HepG2 (cell line): ENCODE measurements around the gene MAN1A1. TPM values are rescaled to one million over a fixed set of nuclear protein-coding genes. Genes with fewer than 3 reads are reported as not detected.

ENCODE experiments used
- ATAC-seq: fragments of 200-7000 bp; cut with Tn5 transposase; 3 replicates; pipeline ENCODE4 v1.9.1; 2020; ENCODE audit warnings: mild to moderate bottlenecking, moderate library complexity
- BruUV-seq: library from RNA; stranded (reverse); fragments of 400-500 nt; replicated peaks from 2 replicates; lab custom pipeline; 2021; lab: Mats Ljungman, UMichigan
- CTCF ChIA-PET: fragments of 300-600 bp; formaldehyde crosslinking; extraction: SDS; loops from one replicate; lab custom pipeline; 2021; ENCODE audit warnings: low total read pairs, inconsistent platforms, low intra/inter-chr PET ratio; lab: Yijun Ruan, JAX
- POLR2A ChIA-PET: fragments of 350-600 bp; sonication (Branson Sonifier 250); formaldehyde crosslinking; loops from one replicate; lab custom pipeline; 2020; ENCODE audit warnings: antibody characterized with exemption, inconsistent platforms; lab: Yijun Ruan, JAX
- DNase-seq: peaks from one replicate; pipeline ENCODE4 v3.0.0-alpha.2; 2015; ENCODE audit warnings: low spot score
- FAIRE-seq: peaks from 3 replicates; lab custom pipeline; 2011; peaks lifted over from hg19 to GRCh38; lab: Jason Lieb, UNC
- H2AFZ ChIP-seq: one replicate; pipeline ENCODE4 v1.6.1; 2011; ENCODE audit warnings: low read length, inconsistent platforms
- H3K27ac ChIP-seq: fragments of 300-600 bp; 3 replicates; pipeline ENCODE4 v1.8.0; 2011; ENCODE audit warnings: mixed run types, mild to moderate bottlenecking, mixed read lengths, low read length, inconsistent platforms; ENCODE audit not compliant: insufficient read depth; ENCODE audit errors: extremely low read length
- H3K27me3 ChIP-seq, 2 experiments: fragments of 200-600 bp in 1 of 2; 2 replicates in 1 of 2; 3 replicates in 1 of 2; pipeline versions ENCODE4 v1.6.0 to v1.8.0; 2011; ENCODE audit warnings: low read length in 2 of 2, mild to moderate bottlenecking in 2 of 2, moderate library complexity in 2 of 2, inconsistent platforms in 1 of 2; ENCODE audit not compliant: insufficient read depth in 2 of 2, control insufficient read depth in 1 of 2
- H3K36me3 ChIP-seq, 2 experiments: fragments of 200-600 bp in 1 of 2; replicated peaks in 1 of 2; 2 replicates in 1 of 2; 3 replicates in 1 of 2; pipeline versions ENCODE4 v1.5.1 to v1.8.0; 2011; ENCODE audit warnings: low read length in 2 of 2, inconsistent platforms in 1 of 2; ENCODE audit not compliant: insufficient read depth in 2 of 2, control insufficient read depth in 1 of 2
- H3K4me1 ChIP-seq: 2 replicates; pipeline ENCODE4 v1.5.1; 2012; ENCODE audit warnings: low read length, inconsistent platforms; ENCODE audit not compliant: insufficient read depth
- H3K4me2 ChIP-seq: 2 replicates; pipeline ENCODE4 v1.6.0; 2011; ENCODE audit warnings: low read depth, low read length, inconsistent platforms
- H3K4me3 ChIP-seq, 3 experiments: fragments of 200-600 bp in 1 of 3; sonication (generic), shearing (Covaris generic) in 1 of 3; replicated peaks in 1 of 3; 2 replicates each; pipeline ENCODE4 v1.5.1; 2011 to 2016; ENCODE audit warnings: low read length in 3 of 3, inconsistent platforms in 2 of 3, low read depth in 2 of 3, mild to moderate bottlenecking in 2 of 3, control low read depth in 1 of 3, mixed read lengths in 1 of 3; ENCODE audit not compliant: insufficient read depth in 1 of 3
- H3K79me2 ChIP-seq: one replicate; pipeline ENCODE4 v1.6.1; 2011; ENCODE audit warnings: low read length, inconsistent platforms; ENCODE audit not compliant: insufficient read depth
- H3K9ac ChIP-seq: 2 replicates; pipeline ENCODE4 v1.6.0; 2011; ENCODE audit warnings: mild to moderate bottlenecking, low read depth, low read length, inconsistent platforms; ENCODE audit not compliant: insufficient read depth
- H3K9me3 ChIP-seq: 2 replicates; pipeline ENCODE4 v1.5.1; 2012; ENCODE audit warnings: mild to moderate bottlenecking, low read length
- H4K20me1 ChIP-seq: 2 replicates; pipeline ENCODE4 v1.6.0; 2011; ENCODE audit warnings: inconsistent platforms, mild to moderate bottlenecking, low read length, moderate library complexity; ENCODE audit not compliant: insufficient read depth
- CHD2 ChIP-seq: IDR thresholded peaks from 2 replicates; pipeline ENCODE4 v1.6.1; 2011; ENCODE audit warnings: low read depth, low read length, improper control_type of control experiment
- GLMP ChIP-seq: sonication (generic); formaldehyde crosslinking; IDR thresholded peaks from 2 replicates; pipeline ENCODE4 v1.9.0; 2021; ENCODE audit warnings: missing genetic modification reagents, mild to moderate bottlenecking, borderline replicate concordance
- NFRKB ChIP-seq: fragments of 450-650 bp; IDR thresholded peaks from 2 replicates; pipeline ENCODE4 v1.6.1; 2017
- RBM22 ChIP-seq: fragments of 200-400 bp; formaldehyde crosslinking; optimal IDR thresholded peaks from 2 replicates; pipeline ENCODE3; 2017; ENCODE audit warnings: mild to moderate bottlenecking, low read length, moderate library complexity
- SAP130 ChIP-seq: IDR thresholded peaks from 2 replicates; pipeline ENCODE4 v1.6.1; 2016; ENCODE audit warnings: low read depth
- SNAPC2 ChIP-seq: sonication (generic); formaldehyde crosslinking; IDR thresholded peaks from 2 replicates; pipeline ENCODE4 v1.8.1; 2022; ENCODE audit warnings: mild to moderate bottlenecking, missing genetic modification reagents
- XRCC5 ChIP-seq: fragments of 200-400 bp; formaldehyde crosslinking; optimal IDR thresholded peaks from 2 replicates; pipeline ENCODE3; 2017; ENCODE audit warnings: mild to moderate bottlenecking, low read length
- WGBS: methylation state at CpG from one replicate; pipeline ENCODE4 v1.1.6; 2017; ENCODE audit warnings: low lambda C conversion rate; 5-methylcytosine and 5-hydroxymethylcytosine counted together
- in situ Hi-C: cut with HindIII; loops from 2 replicates; pipeline ENCODE4 v1.10.0; 2017; ENCODE audit warnings: low pct_unique_long_range_greater_than_20kb; ENCODE audit not compliant: extremely low pct_ligation_motif_present
- intact Hi-C: fragments of 100-400 bp; cut with micrococcal nuclease; formaldehyde crosslinking; loops from one replicate; pipeline ENCODE4 v1.10.0; 2022; ENCODE audit not compliant: unreplicated experiment
- polyA plus RNA-seq, 8 experiments: library from polyadenylated mRNA; depleted of rRNA in 3 of 8; stranded (reverse) in 7 of 8; unstranded in 1 of 8; fragments of >200 nt; fragmentation: Illumina TruSeq in 4 of 8; extraction: Trizol in 4 of 8; gene quantifications; 2 replicates each; pipeline versions ENCODE4 v1.2.1 to v1.2.3, GENCODE V29; 2011 to 2016; ENCODE audit warnings: low read depth in 4 of 8, missing spikeins in 1 of 8, mixed read lengths in 1 of 8; ENCODE audit not compliant: insufficient read depth in 1 of 8
- total RNA-seq, 5 experiments: library from RNA; depleted of rRNA; stranded (reverse); fragments of >200 nt; fragmentation: Illumina TruSeq; extraction: Trizol; gene quantifications; 2 replicates each; pipeline ENCODE4 v1.2.3, GENCODE V29; 2016; ENCODE audit warnings: low read depth in 1 of 5
- TF ChIP-seq, protein P1 (sequence below): fragments of 450-650 bp; IDR thresholded peaks from 2 replicates; pipeline ENCODE4 v1.6.1; 2016

Gene MAN1A1
- total and polyA plus RNA-seq, 2 of the 13 experiments (the other 11 are each of a cell fraction or from before 2014, with no cell fraction given) = 156 to 236 TPM

DNA sequence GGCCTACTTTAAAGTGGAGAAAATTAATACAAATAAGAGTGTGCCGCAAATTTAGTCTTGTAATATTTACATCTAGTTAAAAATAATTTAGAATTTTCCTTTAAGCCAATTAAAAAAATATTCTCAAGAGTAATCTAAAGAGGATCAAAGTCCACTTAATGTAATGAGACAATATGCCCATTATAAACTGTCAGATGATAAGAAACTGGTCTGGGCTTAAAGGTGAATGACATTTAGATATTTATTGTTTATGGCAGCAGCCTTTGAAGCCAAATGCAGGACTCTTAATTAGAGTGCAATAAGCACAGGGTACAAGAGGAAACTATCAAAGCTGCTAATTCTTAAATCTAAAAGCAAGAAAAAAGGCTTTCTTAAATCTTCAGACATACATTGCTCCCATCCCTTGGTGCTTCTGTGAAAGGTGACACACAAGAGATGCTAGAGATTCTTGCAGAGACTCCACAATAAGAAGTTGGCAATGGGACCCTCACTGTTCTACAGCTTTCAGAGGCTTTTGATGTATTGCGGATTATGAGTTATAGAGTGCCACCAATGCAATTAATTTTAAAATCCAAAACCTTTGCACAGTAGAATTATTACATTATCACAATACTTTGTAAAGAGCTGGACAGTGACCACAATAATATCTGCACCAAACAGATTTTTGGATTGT is 116.1 kb downstream of the MAN1A1 start:
- DNase-seq = no peak

More for the DNA sequence above, 116.1 kb downstream of the MAN1A1 start:
- FAIRE-seq = no peak
- no peak overlapping the region for H2AFZ ChIP-seq
- intact Hi-C loops = no loop called here
- ATAC-seq = no peak
- H3K36me3 ChIP-seq = peaks cover 30 to 75% of the 10 kb centered on the region in 2 experiments
- CTCF ChIA-PET = no interaction called here
- no peak overlapping the region for H3K4me3 ChIP-seq
- no peak overlapping the region for H3K9ac ChIP-seq
- TF ChIP-seq XRCC5 = no peak
- TF ChIP-seq, protein P1, sequence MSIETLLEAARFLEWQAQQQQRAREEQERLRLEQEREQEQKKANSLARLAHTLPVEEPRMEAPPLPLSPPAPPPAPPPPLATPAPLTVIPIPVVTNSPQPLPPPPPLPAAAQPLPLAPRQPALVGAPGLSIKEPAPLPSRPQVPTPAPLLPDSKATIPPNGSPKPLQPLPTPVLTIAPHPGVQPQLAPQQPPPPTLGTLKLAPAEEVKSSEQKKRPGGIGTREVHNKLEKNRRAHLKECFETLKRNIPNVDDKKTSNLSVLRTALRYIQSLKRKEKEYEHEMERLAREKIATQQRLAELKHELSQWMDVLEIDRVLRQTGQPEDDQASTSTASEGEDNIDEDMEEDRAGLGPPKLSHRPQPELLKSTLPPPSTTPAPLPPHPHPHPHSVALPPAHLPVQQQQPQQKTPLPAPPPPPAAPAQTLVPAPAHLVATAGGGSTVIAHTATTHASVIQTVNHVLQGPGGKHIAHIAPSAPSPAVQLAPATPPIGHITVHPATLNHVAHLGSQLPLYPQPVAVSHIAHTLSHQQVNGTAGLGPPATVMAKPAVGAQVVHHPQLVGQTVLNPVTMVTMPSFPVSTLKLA = no peak
- no peak for TF ChIP-seq CHD2
- peak; percentile 99 for TF ChIP-seq RBM22
- no peak for TF ChIP-seq GLMP
- TF ChIP-seq SNAPC2 (CRISPR knock-in tag) = no peak
- no peak for TF ChIP-seq SAP130 (CRISPR knock-in tag)
- no peak for TF ChIP-seq NFRKB
- TF ChIP-seq, all 625 proteins: peak for 1
- WGBS = 96% methylated on average over 2 of the region's 2 CpGs
- POLR2A ChIA-PET = no interaction called here
- H3K9me3 ChIP-seq = no peaks in the 10 kb centered on the region
- in situ Hi-C loops = no loop called here
- no TSS peak for BruUV-seq
- peaks cover 6% of the 10 kb centered on the region; the same call in 1 of the 2 replicates for H4K20me1 ChIP-seq
- H3K27ac ChIP-seq = no peak overlapping the region
- no peaks in the 10 kb centered on the region for H3K27me3 ChIP-seq
- H3K79me2 ChIP-seq = peaks cover 32% of the 10 kb centered on the region
- peaks cover 13% of the 10 kb centered on the region for H3K4me1 ChIP-seq
- H3K4me2 ChIP-seq = no peak overlapping the region
